Activated CD4-positive, alpha-beta T cell treated with anti-CD3 and anti-CD28 coated beads, Interleukin-2, amount 10 ng/mL, durations not matched to agents 7 days and 5 days (primary cell): ENCODE results near the gene RAMP2. TPM values are rescaled to one million over a fixed set of nuclear protein-coding genes. Genes with fewer than 3 reads are reported as not detected.

Experiments used
- CTCF ChIA-PET: fragments of 350-600 bp; sonication (Branson Sonifier 250); formaldehyde crosslinking; loops from one replicate; lab custom pipeline; 2021; ENCODE audit warnings: antibody characterized with exemption; lab: Charles Lee
- POLR2A ChIA-PET: fragments of 350-600 bp; sonication (Branson Sonifier 250); formaldehyde crosslinking; loops from one replicate; lab custom pipeline; 2021; ENCODE audit warnings: antibody characterized with exemption; lab: Charles Lee
- DNase-seq: peaks from one replicate; pipeline ENCODE4 v3.0.0-alpha.2; 2020
- H3K27ac Mint-ChIP-seq: one replicate; pipeline ENCODE4 v1.8.0; 2021; ENCODE audit warnings: mild to moderate bottlenecking, moderate library complexity, mixed read lengths
- H3K27me3 Mint-ChIP-seq: one replicate; pipeline ENCODE4 v1.8.0; 2021; ENCODE audit warnings: mixed read lengths
- H3K36me3 Mint-ChIP-seq: one replicate; pipeline ENCODE4 v1.8.0; 2021; ENCODE audit warnings: low read depth, mixed read lengths
- H3K4me1 Mint-ChIP-seq: one replicate; pipeline ENCODE4 v1.8.0; 2021; ENCODE audit warnings: mixed read lengths
- H3K4me3 Mint-ChIP-seq: one replicate; pipeline ENCODE4 v1.8.0; 2021; ENCODE audit warnings: mild to moderate bottlenecking, moderate library complexity, mixed read lengths
- H3K9me3 Mint-ChIP-seq: one replicate; pipeline ENCODE4 v1.8.0; 2021; ENCODE audit warnings: mixed read lengths
- total RNA-seq, 2 experiments: library from RNA; stranded (reverse); gene quantifications; one replicate each; pipeline ENCODE4 v1.2.3, GENCODE V29; 2021

RAMP2 gene
- total RNA-seq, 2 experiments from 2014 or later = not detected

GRCh38 chr17:42798383-42799380, 37.7 kb downstream of the RAMP2 start, which contains the start of the genes CNTD1 and COA3:
CNTD1 (plus strand) TSS chr17:42798861; CDS start chr17:42799068, 207 bp downstream.
COA3 (minus strand) TSS chr17:42798704; CDS start chr17:42798681, 23 bp downstream.
- CTCF ChIA-PET = interaction anchor here (0.6 to 2.2 kb wide), 6 partner anchors 18 to 768 kb away, joined by 3 to 7 read pairs (median 4); partner anchors contain the start of genes BECN1, DHX8 and PSMC3IP
- peaks cover 22% of the 10 kb centered on the region for H3K4me1 Mint-ChIP-seq
- peaks cover 3% of the 10 kb centered on the region for H3K9me3 Mint-ChIP-seq

GRCh38 chr17:42803074-42803883, 42.3 kb downstream of the RAMP2 start:
- Mint-ChIP-seq H3K27ac (no peak overlapping the region), H3K4me3 (no peak overlapping the region), H3K36me3 (peaks cover 5% of the 10 kb centered on the region), H3K27me3 (peaks cover 5% of the 10 kb centered on the region), H3K9me3 (peaks cover 3% of the 10 kb centered on the region), H3K4me1 (peaks cover 9% of the 10 kb centered on the region)
- CTCF ChIA-PET = interaction anchor here (0.8 to 0.9 kb wide), 3 partner anchors 15 to 17 kb away, joined by 3 read pairs; no protein-coding TSS in a partner anchor
- POLR2A ChIA-PET = no interaction called here
- DNase-seq = no peak

More at GRCh38 chr17:42798383-42799380, 37.7 kb downstream of the RAMP2 start, which contains the start of the genes CNTD1 and COA3:
- peak within 1 kb of the TSS; percentile 85 for H3K27ac Mint-ChIP-seq
- peaks cover 5% of the 10 kb centered on the region for H3K27me3 Mint-ChIP-seq
- peaks cover 9% of the 10 kb centered on the region for H3K36me3 Mint-ChIP-seq
- H3K4me3 Mint-ChIP-seq = peak within 1 kb of the TSS; percentile 91
- peak; percentile 84 for DNase-seq
- POLR2A ChIA-PET = interaction anchor here (0.6 kb wide), 1 partner anchor 220 kb away, joined by 3 read pairs; no protein-coding TSS in a partner anchor

DNA sequence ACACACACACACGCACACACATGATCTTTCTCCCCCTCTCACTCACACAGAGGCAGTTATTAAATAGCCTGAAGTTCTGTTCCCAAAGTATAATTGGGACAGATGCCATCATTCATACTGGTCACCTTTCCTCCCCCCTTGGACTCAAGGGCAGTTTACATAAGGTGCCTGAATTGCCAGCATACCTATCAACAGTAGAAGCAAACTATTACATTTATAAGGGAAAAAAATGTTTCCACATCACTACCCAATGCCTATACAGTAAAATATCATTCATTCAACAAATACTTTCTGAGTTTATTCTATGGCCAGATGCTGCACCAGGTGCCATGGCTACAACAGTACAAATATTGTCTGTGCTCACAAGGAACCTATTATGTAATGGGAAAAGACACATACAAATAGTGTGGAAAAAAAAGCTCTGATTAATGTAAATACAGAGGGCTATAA, 43.9 kb downstream of the RAMP2 start:
- ChIA-PET CTCF (interaction anchor here (0.6 kb wide), 1 partner anchor 25 kb away, joined by 3 read pairs; no protein-coding TSS in a partner anchor), POLR2A (no interaction called here)
- Mint-ChIP-seq H3K27ac (no peak overlapping the region), H3K4me1 (no peaks in the 10 kb centered on the region), H3K36me3 (peaks cover 4% of the 10 kb centered on the region), H3K27me3 (peaks cover 5% of the 10 kb centered on the region), H3K4me3 (no peak overlapping the region), H3K9me3 (no peaks in the 10 kb centered on the region)
- no peak for DNase-seq

DNA sequence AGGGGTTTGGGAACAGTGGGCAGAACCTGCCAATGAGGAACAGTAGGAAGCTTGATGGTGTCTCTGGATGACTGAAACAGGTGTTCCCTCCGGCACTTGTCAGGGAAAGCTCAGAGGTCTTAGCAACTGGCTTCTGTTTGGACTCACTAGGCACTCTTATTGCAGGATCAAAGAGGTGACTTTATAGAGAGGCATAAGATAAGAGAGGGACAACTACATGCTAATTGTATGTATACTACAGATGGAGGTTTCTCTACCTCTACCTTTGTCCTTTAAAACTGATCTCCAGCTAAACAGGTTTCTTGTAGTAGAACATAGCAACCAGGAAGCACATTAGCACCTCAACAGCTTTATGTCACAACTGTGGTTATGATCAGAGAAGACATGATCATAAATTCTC, 45.2 kb downstream of the RAMP2 start:
- Mint-ChIP-seq H3K4me3 (no peak overlapping the region), H3K36me3 (peaks cover 9% of the 10 kb centered on the region), H3K27ac (no peak overlapping the region), H3K9me3 (no peaks in the 10 kb centered on the region), H3K27me3 (peaks cover 2% of the 10 kb centered on the region), H3K4me1 (no peaks in the 10 kb centered on the region)
- CTCF ChIA-PET = interaction anchor here (0.8 to 1.2 kb wide), 4 partner anchors 12 to 40 kb away, joined by 3 to 6 read pairs (median 4); partner anchors contain the start of genes BECN1 and VPS25
- POLR2A ChIA-PET = no interaction called here
- no peak for DNase-seq

DNA sequence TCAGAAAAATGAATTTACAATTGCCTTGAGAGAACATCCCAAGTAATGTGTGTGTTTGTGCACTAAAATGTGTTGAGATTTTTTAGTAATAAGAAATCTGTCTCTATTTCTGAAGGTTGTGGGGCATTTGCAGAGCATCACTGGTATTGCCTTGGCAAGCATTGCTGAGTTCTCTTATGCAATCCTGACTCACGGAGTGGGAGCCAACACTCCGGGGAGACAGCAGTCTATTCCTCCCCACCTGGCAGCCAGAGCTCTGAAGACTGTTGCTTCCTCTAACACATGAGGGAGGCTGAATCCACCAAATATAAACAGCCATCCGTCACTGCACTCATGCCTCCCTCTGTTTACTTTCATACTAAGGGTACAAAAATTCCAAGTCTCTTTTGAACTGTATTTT, 48.2 kb downstream of the RAMP2 start:
- Mint-ChIP-seq H3K27ac (no peak overlapping the region), H3K27me3 (no peaks in the 10 kb centered on the region), H3K4me3 (no peak overlapping the region), H3K9me3 (no peaks in the 10 kb centered on the region), H3K4me1 (no peaks in the 10 kb centered on the region), H3K36me3 (peaks cover 24% of the 10 kb centered on the region)
- CTCF ChIA-PET = interaction anchor here (0.6 to 1.8 kb wide), 3 partner anchors 13 to 535 kb away, joined by 3 to 5 read pairs (median 4); partner anchors contain the start of gene BECN1
- no peak for DNase-seq
- POLR2A ChIA-PET = no interaction called here

Other genes with a start within 250 kb of the RAMP2 start
- 10 to 100 TPM; 16.4 to 18.8 TPM for gene NAGLU, start 225.0 kb upstream of the RAMP2 start, total RNA-seq
- under 1 TPM; 0.73 to 0.97 TPM for gene HSD17B1, start 208.3 kb upstream of the RAMP2 start, total RNA-seq
- gene COASY, start 199.1 kb upstream of the RAMP2 start, total RNA-seq = 10 to 100 TPM; 72.5 to 86.1 TPM
- 10 to 100 TPM; 56.7 to 62.3 TPM for gene MLX, start 194.1 kb upstream of the RAMP2 start, total RNA-seq
- gene PSMC3IP, start 183.5 kb upstream of the RAMP2 start, total RNA-seq = 10 to 100 TPM; 17.4 to 18.5 TPM
- 10 to 100 TPM; 60.2 to 65.9 TPM for gene RETREG3, start 151.9 kb upstream of the RAMP2 start, total RNA-seq
- 10 to 100 TPM; 61.6 TPM for gene TUBG1, start 151.5 kb upstream of the RAMP2 start, total RNA-seq
- 1 to 10 TPM; 6.7 to 7.2 TPM for gene TUBG2, start 101.9 kb upstream of the RAMP2 start, total RNA-seq
- gene PLEKHH3, start 84.2 kb upstream of the RAMP2 start, total RNA-seq = 1 to 10 TPM in 1 of 2 experiments, under 1 TPM in 1; 0.85 to 1.3 TPM
- gene CCR10, start 79.4 kb upstream of the RAMP2 start, total RNA-seq = under 1 TPM; 0.65 to 0.87 TPM
- gene CNTNAP1, start 78.7 kb upstream of the RAMP2 start, total RNA-seq = 1 to 10 TPM in 1 of 2 experiments, under 1 TPM in 1; 0.81 to 1.0 TPM
- 10 to 100 TPM; 52.6 to 54.0 TPM for gene EZH1, start 16.2 kb upstream of the RAMP2 start, total RNA-seq
- gene VPS25, start 12.2 kb downstream of the RAMP2 start, total RNA-seq = 10 to 100 TPM; 51.9 to 59.4 TPM
- gene WNK4, start 19.4 kb downstream of the RAMP2 start, total RNA-seq = under 1 TPM; 0.47 to 0.77 TPM
- gene COA3, start 37.5 kb downstream of the RAMP2 start, total RNA-seq = 10 to 100 TPM; 41.2 to 45.1 TPM
- not detected for gene CNTD1, start 37.6 kb downstream of the RAMP2 start, total RNA-seq
- 10 to 100 TPM; 87.0 to 87.6 TPM for gene BECN1, start 63.1 kb downstream of the RAMP2 start, total RNA-seq
- 100 to 1,000 TPM; 110 to 111 TPM for gene PSME3, start 72.2 kb downstream of the RAMP2 start, total RNA-seq
- gene AOC2, start 83.4 kb downstream of the RAMP2 start, total RNA-seq = 1 to 10 TPM; 1.5 to 1.9 TPM
- under 1 TPM; 0.56 to 0.79 TPM for gene AOC3, start 90.0 kb downstream of the RAMP2 start, total RNA-seq
- not detected for gene G6PC1, start 139.6 kb downstream of the RAMP2 start, total RNA-seq
- gene AARSD1, start 203.2 kb downstream of the RAMP2 start, total RNA-seq = 10 to 100 TPM; 31.4 to 43.0 TPM
- gene PTGES3L, start 218.9 kb downstream of the RAMP2 start, total RNA-seq = under 1 TPM; 0.12 to 0.22 TPM
- gene RUNDC1, start 219.3 kb downstream of the RAMP2 start, total RNA-seq = 10 to 100 TPM; 13.0 to 14.0 TPM
- 1,000 to 10,000 TPM; 1,014 to 1,124 TPM for gene RPL27, start 237.2 kb downstream of the RAMP2 start, total RNA-seq
- 100 to 1,000 TPM; 125 to 137 TPM for gene IFI35, start 245.6 kb downstream of the RAMP2 start, total RNA-seq